Mesodermal cell (in vitro differentiated cells): ENCODE data around the gene C6orf89.

Experiments used
- H3K27ac ChIP-seq: 2 replicates; pipeline ENCODE4 v1.7.0; 2013; ENCODE audit warnings: mild to moderate bottlenecking, low read depth, low read length, moderate library complexity; ENCODE audit not compliant: severe bottlenecking
- H3K36me3 ChIP-seq: 2 replicates; pipeline ENCODE4 v1.7.1; 2013; ENCODE audit warnings: mild to moderate bottlenecking, low read length, moderate library complexity; ENCODE audit not compliant: control insufficient read depth, insufficient read depth
- H3K4me1 ChIP-seq: one replicate; pipeline ENCODE4 v1.7.1; 2013; ENCODE audit warnings: mild to moderate bottlenecking, low read length; ENCODE audit not compliant: insufficient read depth, control insufficient read depth, poor library complexity, severe bottlenecking
- H3K4me3 ChIP-seq: 2 replicates; pipeline ENCODE4 v1.7.0; 2013; ENCODE audit warnings: low read length, control low read depth, mild to moderate bottlenecking; ENCODE audit not compliant: insufficient read depth, poor library complexity, severe bottlenecking; ENCODE audit errors: extremely low read depth
- H3K9me3 ChIP-seq: 2 replicates; pipeline ENCODE4 v1.7.1; 2013; ENCODE audit warnings: mild to moderate bottlenecking, low read length, moderate library complexity; ENCODE audit not compliant: control insufficient read depth
- WGBS, 2 experiments: methylation state at CpG; one replicate each; pipeline ENCODE4 v1.1.5; 2013; ENCODE audit warnings: missing lambda C conversion rate in 2 of 2; ENCODE audit not compliant: insufficient coverage in 2 of 2; 5-methylcytosine and 5-hydroxymethylcytosine counted together

The C6orf89 gene

GRCh38 chr6:36949636-36950035 lies 63.9 kb downstream of the C6orf89 start:
- peaks cover 18% of the 10 kb centered on the region for H3K4me1 ChIP-seq
- H3K9me3 ChIP-seq: no peaks in the 10 kb centered on the region
- WGBS, 2 experiments: no CpG with 5 or more reads among the region's 3 CpGs
- peak overlapping the region; percentile 29 for H3K27ac ChIP-seq
- H3K36me3 ChIP-seq: no peaks in the 10 kb centered on the region
- H3K4me3 ChIP-seq: no peak overlapping the region

DNA sequence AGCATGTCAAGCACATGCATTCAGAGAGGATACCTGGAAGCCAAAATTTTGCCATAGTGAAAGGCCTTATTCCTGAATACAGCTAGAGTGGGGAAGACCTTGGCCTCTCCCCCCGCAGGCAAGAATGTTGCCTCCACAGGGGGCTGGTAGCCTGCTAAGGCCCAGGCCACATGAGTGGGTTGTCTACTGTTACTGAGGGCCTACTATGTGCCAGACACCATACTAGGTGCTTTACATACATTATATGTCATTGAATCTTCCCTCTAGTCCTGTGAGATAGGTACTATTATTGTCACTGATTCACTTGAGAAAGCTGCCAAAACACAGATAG lies 68.1 kb downstream of the C6orf89 start:
- Histone ChIP-seq H3K27ac (no peak overlapping the region), H3K36me3 (no peaks in the 10 kb centered on the region), H3K4me3 (no peak overlapping the region), H3K4me1 (peaks cover 15% of the 10 kb centered on the region), H3K9me3 (no peaks in the 10 kb centered on the region)
- WGBS, 2 experiments: 50 to 67% methylated on average over 1 of the region's 1 CpG

DNA sequence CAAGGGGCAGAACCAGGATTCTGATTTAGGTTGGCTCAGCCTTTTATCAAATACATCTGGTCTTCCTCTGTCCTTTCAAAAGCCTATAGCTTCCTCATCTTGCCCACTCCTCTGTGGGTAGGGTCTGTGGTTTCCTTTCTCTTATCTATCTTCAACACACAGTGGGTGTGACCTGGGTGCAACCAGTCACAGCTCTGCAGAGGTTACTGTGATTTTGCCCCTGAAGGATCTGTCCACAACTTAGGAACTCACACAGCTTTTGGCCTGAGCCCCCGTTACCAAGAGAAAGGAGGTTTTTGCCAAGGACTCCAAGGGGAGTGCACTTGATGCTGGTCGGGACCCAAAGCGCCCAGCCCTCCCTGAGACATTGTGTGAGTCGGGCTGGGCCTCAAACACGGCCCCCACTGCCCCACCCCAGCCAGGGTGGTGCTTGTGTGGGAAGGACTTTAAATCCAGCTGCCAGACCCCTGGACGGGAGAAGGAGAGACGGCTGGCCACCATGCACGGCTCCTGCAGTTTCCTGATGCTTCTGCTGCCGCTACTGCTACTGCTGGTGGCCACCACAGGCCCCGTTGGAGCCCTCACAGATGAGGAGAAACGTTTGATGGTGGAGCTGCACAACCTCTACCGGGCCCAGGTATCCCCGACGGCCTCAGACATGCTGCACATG lies 68.6 kb downstream of the C6orf89 start, which contains the start of gene PI16:
Gene PI16 (plus strand): TSS at position 477 of the 670 bp plus-strand sequence. CDS start 23 bp downstream, at position 500.
- Histone ChIP-seq H3K9me3 (no peaks in the 10 kb centered on the region), H3K27ac (no peak within 1 kb of the TSS), H3K4me3 (no peak within 1 kb of the TSS), H3K4me1 (peaks cover 13% of the 10 kb centered on the region), H3K36me3 (no peaks in the 10 kb centered on the region)
- WGBS, 2 experiments: 86 to 89% methylated on average over 11 to 12 of the region's 14 CpGs

DNA sequence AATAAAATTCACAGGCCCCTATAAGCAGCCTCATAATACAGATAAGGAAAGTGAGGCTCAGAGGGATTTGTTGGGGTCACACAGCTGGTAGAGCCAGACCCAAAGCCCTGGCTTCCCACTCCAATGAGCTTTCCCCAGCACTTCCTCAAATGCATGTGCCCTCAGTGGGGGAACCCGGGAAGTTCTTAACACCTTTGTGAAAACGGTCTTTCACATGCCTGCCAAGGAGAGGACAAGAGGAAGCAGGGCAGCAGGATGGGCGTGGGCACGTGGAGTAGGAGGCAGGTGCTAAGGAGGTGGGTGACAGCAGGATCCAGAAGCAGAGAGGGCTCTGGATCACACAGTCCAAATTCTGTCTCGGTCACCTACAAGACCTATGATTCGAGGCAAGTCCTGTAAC lies 69.4 kb downstream of the C6orf89 start:
- H3K4me3 ChIP-seq: no peak overlapping the region
- WGBS, 2 experiments: 64 to 82% methylated on average over 4 to 5 of the region's 6 CpGs
- H3K9me3 ChIP-seq: no peaks in the 10 kb centered on the region
- H3K36me3 ChIP-seq: no peaks in the 10 kb centered on the region
- no peak overlapping the region for H3K27ac ChIP-seq
- H3K4me1 ChIP-seq: peaks cover 11% of the 10 kb centered on the region

DNA sequence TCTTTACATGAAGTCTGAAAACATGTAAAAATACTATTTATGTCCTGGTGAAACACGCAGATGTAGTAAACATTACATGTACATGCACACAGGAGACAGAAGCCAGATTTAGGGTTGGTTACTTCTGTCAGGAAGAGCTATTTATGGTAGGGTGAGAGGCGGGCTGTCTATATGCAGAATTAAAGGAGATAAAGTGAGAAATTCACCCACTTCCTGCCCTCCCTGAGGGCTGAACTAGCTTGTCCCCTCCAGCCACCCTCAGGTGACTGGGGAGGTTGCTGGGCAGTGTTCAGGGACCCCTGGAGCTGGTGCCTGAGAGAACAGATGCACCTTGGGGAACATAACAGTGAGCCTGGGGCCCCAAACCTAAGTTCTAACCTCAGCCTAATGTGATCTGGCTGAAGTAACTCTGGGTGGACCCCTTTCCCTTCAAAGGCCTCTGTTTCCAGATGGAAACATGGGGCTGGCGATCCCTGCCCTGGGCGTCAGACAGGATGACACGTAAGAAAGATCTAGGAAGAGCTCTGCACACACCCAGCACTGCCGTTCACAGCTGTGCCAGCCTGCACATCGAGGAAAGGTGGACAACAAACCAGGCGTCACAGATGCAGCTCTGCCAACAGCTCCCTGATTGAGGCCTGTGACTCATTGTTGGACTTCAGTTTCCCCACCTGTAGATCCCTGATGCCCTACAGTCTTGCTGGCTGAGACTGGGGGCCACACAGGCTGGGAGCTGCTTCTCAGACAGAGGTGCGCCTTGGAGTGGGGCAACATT lies 70.1 kb downstream of the C6orf89 start:
- Histone ChIP-seq H3K4me3 (no peak overlapping the region), H3K9me3 (no peaks in the 10 kb centered on the region), H3K4me1 (peaks cover 17% of the 10 kb centered on the region), H3K36me3 (no peaks in the 10 kb centered on the region), H3K27ac (no peak overlapping the region)
- 90 to 95% methylated on average over 6 to 7 of the region's 9 CpGs for WGBS, 2 experiments

DNA sequence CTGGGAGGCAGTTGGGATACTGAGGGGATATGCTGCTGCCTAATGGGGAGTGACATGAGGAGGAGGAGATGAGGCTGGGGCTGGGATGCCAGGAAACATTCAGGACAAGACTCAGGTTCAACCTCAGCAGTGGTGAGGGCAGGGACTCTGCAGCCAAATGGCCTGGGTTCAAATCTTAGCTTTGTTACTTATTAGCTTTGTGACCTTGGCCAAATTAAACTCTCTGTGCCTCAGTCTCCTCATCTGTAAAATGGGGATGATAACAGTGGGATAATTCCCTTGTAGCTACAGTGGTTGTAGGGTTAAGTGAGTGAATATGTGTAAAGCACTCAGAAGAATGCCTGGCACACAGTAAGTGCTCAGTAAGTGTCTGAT lies 70.7 kb downstream of the C6orf89 start:
- Histone ChIP-seq H3K27ac (no peak overlapping the region), H3K9me3 (no peaks in the 10 kb centered on the region), H3K4me3 (no peak overlapping the region), H3K4me1 (peaks cover 20% of the 10 kb centered on the region), H3K36me3 (no peaks in the 10 kb centered on the region)

DNA sequence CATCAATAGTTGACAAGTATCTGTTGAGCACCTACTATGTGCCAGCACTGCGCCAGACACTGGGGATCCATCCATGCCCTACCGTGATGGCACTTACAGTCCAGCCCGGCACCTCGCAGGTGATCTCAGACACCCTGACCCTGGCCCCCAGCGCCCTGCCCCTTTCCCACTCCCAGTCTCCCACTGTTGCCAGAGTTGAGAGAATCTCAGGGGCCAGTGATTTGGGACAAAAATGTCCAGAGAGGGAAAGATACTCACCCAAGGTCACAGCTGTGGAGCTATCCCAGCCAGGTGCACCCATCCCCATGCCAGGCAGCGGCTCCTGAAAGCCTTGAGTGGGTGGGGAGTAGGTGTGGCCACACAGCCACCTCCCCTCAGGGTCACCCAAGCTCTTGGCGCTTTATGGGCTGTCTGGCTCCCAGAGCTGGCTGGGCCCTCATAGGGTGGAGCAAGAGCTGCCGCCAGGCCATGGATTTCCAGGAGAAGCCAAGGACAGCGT lies 72.1 kb downstream of the C6orf89 start:
- Histone ChIP-seq H3K36me3 (no peaks in the 10 kb centered on the region), H3K4me1 (peaks cover 20% of the 10 kb centered on the region), H3K9me3 (no peaks in the 10 kb centered on the region), H3K27ac (no peak overlapping the region), H3K4me3 (no peak overlapping the region)
- 90 to 96% methylated on average over 8 to 9 of the region's 9 CpGs for WGBS, 2 experiments

DNA sequence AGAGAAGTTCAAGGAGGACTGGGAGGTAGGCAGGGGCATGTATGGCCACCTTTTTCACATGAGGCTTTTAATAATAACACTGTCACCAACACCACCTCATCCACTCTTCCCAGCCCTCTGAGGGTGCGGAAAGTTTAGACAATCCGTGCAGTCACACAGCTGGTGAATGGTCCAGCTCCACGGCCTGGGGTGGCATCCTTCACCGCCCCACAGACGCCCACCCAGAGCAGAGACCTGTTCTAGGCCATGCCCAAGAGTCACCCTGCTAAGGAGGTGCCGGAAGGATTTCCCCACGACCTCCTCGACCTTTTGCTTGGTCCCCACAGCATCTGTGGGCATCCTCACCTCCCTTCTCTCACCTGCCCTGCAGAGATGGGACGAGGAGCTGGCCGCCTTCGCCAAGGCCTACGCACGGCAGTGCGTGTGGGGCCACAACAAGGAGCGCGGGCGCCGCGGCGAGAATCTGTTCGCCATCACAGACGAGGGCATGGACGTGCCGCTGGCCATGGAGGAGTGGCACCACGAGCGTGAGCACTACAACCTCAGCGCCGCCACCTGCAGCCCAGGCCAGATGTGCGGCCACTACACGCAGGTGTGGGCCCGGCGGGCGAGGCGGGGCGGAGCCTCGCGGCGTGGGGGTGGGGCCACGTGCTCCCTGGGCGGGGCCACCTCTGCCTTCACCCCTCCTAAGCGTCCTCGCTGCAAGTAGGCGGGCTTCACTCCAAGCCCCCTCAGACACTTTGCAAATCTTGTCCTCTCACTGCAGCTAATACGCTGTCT lies 73.2 kb downstream of the C6orf89 start:
- no peak overlapping the region for H3K27ac ChIP-seq
- no peaks in the 10 kb centered on the region for H3K36me3 ChIP-seq
- H3K9me3 ChIP-seq: no peaks in the 10 kb centered on the region
- peaks cover 20% of the 10 kb centered on the region for H3K4me1 ChIP-seq
- 92 to 95% methylated on average over 43 to 44 of the region's 44 CpGs for WGBS, 2 experiments
- no peak overlapping the region for H3K4me3 ChIP-seq

DNA sequence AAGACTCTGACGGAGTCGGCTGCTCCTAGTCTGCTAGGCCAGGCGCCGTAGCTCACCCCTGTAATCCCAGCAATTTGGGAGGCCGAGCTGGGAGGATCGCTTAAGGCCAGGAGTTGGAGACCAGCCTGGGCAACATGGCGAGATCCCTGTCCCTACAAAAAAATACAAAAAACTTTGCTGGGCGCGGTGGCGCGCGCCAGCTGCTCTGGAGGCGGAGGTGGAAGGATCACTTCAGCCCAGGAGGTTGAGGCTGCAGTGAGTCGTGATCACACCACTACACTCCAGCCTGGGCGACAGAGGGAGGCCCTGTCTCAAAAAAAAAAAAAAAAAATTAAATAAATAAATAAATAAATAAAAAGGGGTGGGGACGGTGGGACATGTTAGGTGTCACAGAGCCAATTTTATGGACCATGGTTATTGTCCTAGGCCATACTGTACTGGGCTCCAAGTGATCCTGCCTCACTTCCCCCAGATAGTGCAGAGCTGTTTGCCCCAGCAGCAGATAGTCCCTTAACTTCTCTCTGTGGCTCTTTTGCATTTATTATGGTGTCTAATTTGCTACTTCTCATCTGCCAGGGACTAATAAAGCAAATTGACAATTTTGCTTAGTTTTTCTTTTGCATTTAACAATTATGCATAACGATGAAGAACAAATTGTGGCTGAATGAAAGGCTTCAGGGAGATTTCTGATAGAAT lies 74.0 kb downstream of the C6orf89 start:
- H3K9me3 ChIP-seq: no peaks in the 10 kb centered on the region

More for the DNA sequence above, 74.0 kb downstream of the C6orf89 start:
- Histone ChIP-seq H3K36me3 (no peaks in the 10 kb centered on the region), H3K4me3 (no peak overlapping the region), H3K4me1 (peaks cover 14% of the 10 kb centered on the region), H3K27ac (no peak overlapping the region)
- WGBS, 2 experiments: 95 to 97% methylated on average over 11 to 13 of the region's 17 CpGs
